Esophagus muscularis mucosa (tissue), 4 donors: ENCODE results near the gene PTER.

Source experiments
- CTCF ChIP-seq, 3 experiments: fragments of 200-600 bp in 2 of 3; fragments of 450-650 bp in 1 of 3; sonication (generic) in 2 of 3; IDR thresholded peaks; one replicate each; pipeline ENCODE4 v1.5.1; 2017 to 2019; ENCODE audit warnings: antibody characterized with exemption in 3 of 3, mild to moderate bottlenecking in 2 of 3, moderate library complexity in 1 of 3
- EP300 ChIP-seq: sonication (generic); formaldehyde crosslinking; IDR thresholded peaks from one replicate; pipeline ENCODE4 v1.6.1; 2017; ENCODE audit warnings: antibody characterized with exemption
- POLR2A ChIP-seq: fragments of 450-650 bp; IDR thresholded peaks from one replicate; pipeline ENCODE4 v1.6.1; 2017; ENCODE audit warnings: antibody characterized with exemption, moderate library complexity, mild to moderate bottlenecking, low read depth
- POLR2AphosphoS5 ChIP-seq, 2 donors: sonication (generic); formaldehyde crosslinking; IDR thresholded peaks; one replicate each; pipeline ENCODE4 v1.6.1; 2017; ENCODE audit warnings: antibody characterized with exemption in 2 of 2

GRCh38 chr10:16393271-16393858 is 43.4 kb upstream of the PTER start:
- no peak for TF ChIP-seq POLR2A
- no peak for TF ChIP-seq POLR2AphosphoS5 (IDR thresholded peaks at IDR 0.05)
- TF ChIP-seq CTCF (IDR thresholded peaks at IDR 0.05) = no peak
- TF ChIP-seq EP300 = no peak
